Upper lobe of left lung (tissue), 4 donors: Measurements from ENCODE around the gene DOCK8.

Experiments
- CTCF ChIP-seq, 6 experiments: fragments of 450-650 bp in 4 of 6; fragments of 200-600 bp in 2 of 6; sonication (generic) in 2 of 6; IDR thresholded peaks; one replicate each; pipeline ENCODE4 v1.5.1; 2016 to 2019; ENCODE audit warnings: antibody characterized with exemption in 6 of 6
- POLR2A ChIP-seq, 4 donors: fragments of 450-650 bp; IDR thresholded peaks; one replicate each; pipeline ENCODE4 v1.5.1; 2016 to 2017; ENCODE audit warnings: antibody characterized with exemption in 4 of 4, mild to moderate bottlenecking in 2 of 4

DNA sequence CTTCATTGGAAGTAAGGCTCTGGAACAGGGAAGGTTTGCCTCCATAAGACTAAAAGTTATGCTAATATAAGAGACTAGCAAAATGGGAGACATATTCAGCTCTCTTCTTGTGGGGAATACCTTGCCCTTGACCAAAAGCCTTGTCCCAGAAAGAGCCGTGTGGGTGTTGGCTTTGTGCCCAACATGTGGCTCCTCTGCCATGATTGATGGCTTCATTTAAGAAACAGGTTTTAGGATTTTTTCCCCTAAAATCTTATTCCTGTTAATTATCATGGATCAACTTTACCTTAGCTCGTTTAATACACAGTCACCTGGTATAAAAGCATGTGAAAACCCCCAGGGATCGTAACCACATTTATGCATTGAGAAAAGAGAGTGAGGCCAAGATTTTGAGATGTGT lies 38.9 kb downstream of the DOCK8 start:
- TF ChIP-seq CTCF (IDR thresholded peaks at IDR 0.05) (no peak), POLR2A (IDR thresholded peaks at IDR 0.05) (no peak)
